ENCODE data around the gene TMCO4.

TMCO4 gene

DNA sequence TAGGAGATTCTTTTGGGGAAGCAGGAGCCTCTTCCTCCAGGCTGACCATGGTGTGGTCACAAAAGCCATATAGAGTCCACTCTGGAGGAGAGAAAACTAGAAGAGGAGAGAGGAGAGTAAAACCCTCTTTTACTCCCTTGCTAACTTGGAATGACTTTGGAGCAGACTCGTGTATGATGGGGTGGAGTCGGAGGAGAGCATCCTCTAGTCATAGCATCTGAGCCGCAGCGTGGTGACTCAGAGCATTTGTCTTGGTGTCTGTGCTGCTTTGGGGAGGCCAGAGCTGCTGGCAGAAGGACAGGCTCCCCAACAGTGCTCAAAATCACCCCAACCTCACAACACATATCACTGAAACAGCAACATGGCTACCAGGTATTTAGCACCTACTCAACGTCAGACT lies 123.9 kb downstream of the TMCO4 start:
- TF ChIP-seq, protein P1, sequence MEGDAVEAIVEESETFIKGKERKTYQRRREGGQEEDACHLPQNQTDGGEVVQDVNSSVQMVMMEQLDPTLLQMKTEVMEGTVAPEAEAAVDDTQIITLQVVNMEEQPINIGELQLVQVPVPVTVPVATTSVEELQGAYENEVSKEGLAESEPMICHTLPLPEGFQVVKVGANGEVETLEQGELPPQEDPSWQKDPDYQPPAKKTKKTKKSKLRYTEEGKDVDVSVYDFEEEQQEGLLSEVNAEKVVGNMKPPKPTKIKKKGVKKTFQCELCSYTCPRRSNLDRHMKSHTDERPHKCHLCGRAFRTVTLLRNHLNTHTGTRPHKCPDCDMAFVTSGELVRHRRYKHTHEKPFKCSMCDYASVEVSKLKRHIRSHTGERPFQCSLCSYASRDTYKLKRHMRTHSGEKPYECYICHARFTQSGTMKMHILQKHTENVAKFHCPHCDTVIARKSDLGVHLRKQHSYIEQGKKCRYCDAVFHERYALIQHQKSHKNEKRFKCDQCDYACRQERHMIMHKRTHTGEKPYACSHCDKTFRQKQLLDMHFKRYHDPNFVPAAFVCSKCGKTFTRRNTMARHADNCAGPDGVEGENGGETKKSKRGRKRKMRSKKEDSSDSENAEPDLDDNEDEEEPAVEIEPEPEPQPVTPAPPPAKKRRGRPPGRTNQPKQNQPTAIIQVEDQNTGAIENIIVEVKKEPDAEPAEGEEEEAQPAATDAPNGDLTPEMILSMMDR (IDR thresholded peaks at IDR 0.05), result no peak

- TF ChIP-seq, protein P1 (IDR thresholded peaks at IDR 0.05), result no peak
Measured at GRCh38 chr1:19672237-19672636, 127.5 kb downstream of the TMCO4 start.

- TF ChIP-seq, protein P1 (IDR thresholded peaks at IDR 0.05), result no peak
Measured at GRCh38 chr1:19670787-19671186, 128.9 kb downstream of the TMCO4 start.

- TF ChIP-seq, protein P1 (IDR thresholded peaks at IDR 0.05), result no peak
Measured at GRCh38 chr1:19668888-19669287, 130.8 kb downstream of the TMCO4 start.

DNA sequence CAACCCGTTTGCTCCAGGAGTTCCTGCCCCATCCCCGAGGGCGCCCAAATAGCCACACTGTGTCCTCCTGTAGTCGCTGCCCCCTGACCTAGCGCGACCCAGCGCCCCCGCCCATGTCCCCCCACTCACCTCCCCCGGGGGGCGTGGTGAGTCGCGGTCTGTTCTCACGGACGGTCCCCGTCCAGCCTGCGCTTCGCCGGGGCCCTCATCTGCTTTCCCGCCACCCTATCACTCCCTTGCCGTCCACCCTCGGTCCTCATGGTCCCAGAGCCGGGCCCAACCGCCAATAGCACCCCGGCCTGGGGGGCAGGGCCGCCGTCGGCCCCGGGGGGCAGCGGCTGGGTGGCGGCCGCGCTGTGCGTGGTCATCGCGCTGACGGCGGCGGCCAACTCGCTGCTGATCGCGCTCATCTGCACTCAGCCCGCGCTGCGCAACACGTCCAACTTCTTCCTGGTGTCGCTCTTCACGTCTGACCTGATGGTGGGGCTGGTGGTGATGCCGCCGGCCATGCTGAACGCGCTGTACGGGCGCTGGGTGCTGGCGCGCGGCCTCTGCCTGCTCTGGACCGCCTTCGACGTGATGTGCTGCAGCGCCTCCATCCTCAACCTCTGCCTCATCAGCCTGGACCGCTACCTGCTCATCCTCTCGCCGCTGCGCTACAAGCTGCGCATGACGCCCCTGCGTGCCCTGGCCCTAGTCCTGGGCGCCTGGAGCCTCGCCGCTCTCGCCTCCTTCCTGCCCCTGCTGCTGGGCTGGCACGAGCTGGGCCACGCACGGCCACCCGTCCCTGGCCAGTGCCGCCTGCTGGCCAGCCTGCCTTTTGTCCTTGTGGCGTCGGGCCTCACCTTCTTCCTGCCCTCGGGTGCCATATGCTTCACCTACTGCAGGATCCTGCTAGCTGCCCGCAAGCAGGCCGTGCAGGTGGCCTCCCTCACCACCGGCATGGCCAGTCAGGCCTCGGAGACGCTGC lies 133.9 kb downstream of the TMCO4 start:
- TF ChIP-seq, protein P1 (IDR thresholded peaks at IDR 0.05), result no peak

GRCh38 chr1:19665186-19665495 lies 134.6 kb downstream of the TMCO4 start:
- TF ChIP-seq, protein P1 (IDR thresholded peaks at IDR 0.05), result no peak

GRCh38 chr1:19664453-19665185 lies 135.1 kb downstream of the TMCO4 start, which contains the start of gene HTR6:
Gene HTR6, plus strand, starts transcription at chr1:19664875. Its CDS starts 879 bp downstream, at chr1:19665754.
- TF ChIP-seq, protein P1 (IDR thresholded peaks at IDR 0.05), result no peak

Measured in LNCAP (cell line).